ENCODE measurements around the gene ZNF785. TPM values are rescaled to one million over a fixed set of nuclear protein-coding genes. Genes with fewer than 3 reads are reported as not detected.
A peak's percentile ranks its signal among the peaks of the same experiment; 100 is the strongest.

ZNF785 gene
- total and polyA plus RNA-seq, 2 of the 13 experiments (the other 11 are each of a cell fraction or from before 2014, with no cell fraction given): 0.01 TPM; not detected in 1

DNA sequence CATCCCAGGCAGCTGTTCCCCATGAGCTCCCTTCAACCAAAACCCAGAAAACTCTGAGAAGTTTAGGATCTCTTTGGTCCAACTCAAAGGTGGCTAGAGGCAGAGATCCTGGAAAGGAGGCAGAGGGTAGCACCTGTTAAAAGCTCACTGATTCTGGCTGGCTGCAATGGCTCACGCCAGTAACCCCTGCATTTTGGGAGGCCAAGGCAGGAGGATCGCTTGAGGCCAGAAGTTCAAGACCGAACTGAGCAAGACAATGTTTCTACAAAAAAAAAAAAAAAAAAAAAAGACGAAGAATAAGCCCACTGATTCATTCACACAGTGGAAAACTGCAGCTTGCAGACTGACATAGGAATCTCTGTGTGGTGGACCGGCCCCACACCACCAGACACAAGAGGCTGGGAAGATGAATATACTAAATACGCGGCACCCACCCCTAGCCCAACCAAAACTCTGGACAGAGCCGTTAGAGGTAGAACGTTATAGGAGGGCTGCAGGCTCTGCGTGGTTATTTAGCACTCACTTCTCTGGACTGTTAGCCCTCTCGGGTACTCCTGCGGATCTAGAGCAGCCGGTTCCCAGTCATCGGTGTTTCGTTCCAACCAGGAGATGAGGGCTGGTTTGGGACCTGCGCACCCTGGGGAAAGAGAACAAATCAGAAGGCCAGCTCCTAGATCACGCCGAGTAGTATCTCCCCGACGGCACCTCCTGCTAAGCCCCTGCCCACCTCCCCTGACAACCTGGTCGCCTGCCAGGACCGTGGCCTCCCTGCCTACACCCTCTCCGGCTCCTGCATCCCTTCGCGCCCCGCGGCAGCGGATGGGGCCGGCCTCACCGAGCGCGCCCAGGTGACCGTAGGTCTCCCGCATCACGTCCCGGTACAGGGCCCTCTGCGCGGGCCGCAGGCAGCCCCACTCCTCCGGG is 23.8 kb upstream of the ZNF785 start (continued):
- peak; percentile 89 for TF ChIP-seq ZNF713 (CRISPR knock-in tag; IDR thresholded peaks at IDR 0.05)
- TF ChIP-seq REL (CRISPR knock-in tag; conservative IDR thresholded peaks at IDR 0.05): no peak
- peak; percentile 13; the same call in 1 of the 2 replicates for TF ChIP-seq ZNF256 (CRISPR knock-in tag; conservative IDR thresholded peaks at IDR 0.05)
- no peak for TF ChIP-seq ZNF253 (CRISPR knock-in tag; IDR thresholded peaks at IDR 0.05; ENCODE audit: borderline replicate concordance)
- TF ChIP-seq, protein P1, sequence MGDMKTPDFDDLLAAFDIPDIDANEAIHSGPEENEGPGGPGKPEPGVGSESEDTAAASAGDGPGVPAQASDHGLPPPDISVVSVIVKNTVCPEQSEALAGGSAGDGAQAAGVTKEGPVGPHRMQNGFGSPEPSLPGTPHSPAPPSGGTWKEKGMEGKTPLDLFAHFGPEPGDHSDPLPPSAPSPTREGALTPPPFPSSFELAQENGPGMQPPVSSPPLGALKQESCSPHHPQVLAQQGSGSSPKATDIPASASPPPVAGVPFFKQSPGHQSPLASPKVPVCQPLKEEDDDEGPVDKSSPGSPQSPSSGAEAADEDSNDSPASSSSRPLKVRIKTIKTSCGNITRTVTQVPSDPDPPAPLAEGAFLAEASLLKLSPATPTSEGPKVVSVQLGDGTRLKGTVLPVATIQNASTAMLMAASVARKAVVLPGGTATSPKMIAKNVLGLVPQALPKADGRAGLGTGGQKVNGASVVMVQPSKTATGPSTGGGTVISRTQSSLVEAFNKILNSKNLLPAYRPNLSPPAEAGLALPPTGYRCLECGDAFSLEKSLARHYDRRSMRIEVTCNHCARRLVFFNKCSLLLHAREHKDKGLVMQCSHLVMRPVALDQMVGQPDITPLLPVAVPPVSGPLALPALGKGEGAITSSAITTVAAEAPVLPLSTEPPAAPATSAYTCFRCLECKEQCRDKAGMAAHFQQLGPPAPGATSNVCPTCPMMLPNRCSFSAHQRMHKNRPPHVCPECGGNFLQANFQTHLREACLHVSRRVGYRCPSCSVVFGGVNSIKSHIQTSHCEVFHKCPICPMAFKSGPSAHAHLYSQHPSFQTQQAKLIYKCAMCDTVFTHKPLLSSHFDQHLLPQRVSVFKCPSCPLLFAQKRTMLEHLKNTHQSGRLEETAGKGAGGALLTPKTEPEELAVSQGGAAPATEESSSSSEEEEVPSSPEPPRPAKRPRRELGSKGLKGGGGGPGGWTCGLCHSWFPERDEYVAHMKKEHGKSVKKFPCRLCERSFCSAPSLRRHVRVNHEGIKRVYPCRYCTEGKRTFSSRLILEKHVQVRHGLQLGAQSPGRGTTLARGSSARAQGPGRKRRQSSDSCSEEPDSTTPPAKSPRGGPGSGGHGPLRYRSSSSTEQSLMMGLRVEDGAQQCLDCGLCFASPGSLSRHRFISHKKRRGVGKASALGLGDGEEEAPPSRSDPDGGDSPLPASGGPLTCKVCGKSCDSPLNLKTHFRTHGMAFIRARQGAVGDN (CRISPR knock-in tag; IDR thresholded peaks at IDR 0.05): no peak
- no peak for TF ChIP-seq TCF7L2 (IDR thresholded peaks at IDR 0.05; ENCODE audit: low read depth, low read length)
- TF ChIP-seq ZNF674 (CRISPR knock-in tag; IDR thresholded peaks at IDR 0.05; ENCODE audit: low read depth): peak; percentile 71; the same call in 1 of the 2 replicates
- TF ChIP-seq TBX2 (CRISPR knock-in tag; IDR thresholded peaks at IDR 0.05; ENCODE audit: borderline replicate concordance): 0 out of 2 replicates have a peak, but pooled peaks have one; percentile 4
- TF ChIP-seq ZNF780A (CRISPR knock-in tag; IDR thresholded peaks at IDR 0.05): no peak
- no peak for TF ChIP-seq ZNF616 (CRISPR knock-in tag; IDR thresholded peaks at IDR 0.05; ENCODE audit: low read depth)
- no peak for TF ChIP-seq ZSCAN20 (CRISPR knock-in tag; IDR thresholded peaks at IDR 0.05; ENCODE audit: borderline replicate concordance)
- no peak for TF ChIP-seq TEAD3 (CRISPR knock-in tag; optimal IDR thresholded peaks at IDR 0.05; ENCODE audit: borderline replicate concordance)
- peak; percentile 81; the same call in 1 of the 2 replicates for TF ChIP-seq DNMT1 (CRISPR knock-in tag; IDR thresholded peaks at IDR 0.05)
- TF ChIP-seq DR1 (CRISPR knock-in tag; IDR thresholded peaks at IDR 0.05): no peak; the same call in none of the 2 replicates
- TF ChIP-seq, protein P2, sequence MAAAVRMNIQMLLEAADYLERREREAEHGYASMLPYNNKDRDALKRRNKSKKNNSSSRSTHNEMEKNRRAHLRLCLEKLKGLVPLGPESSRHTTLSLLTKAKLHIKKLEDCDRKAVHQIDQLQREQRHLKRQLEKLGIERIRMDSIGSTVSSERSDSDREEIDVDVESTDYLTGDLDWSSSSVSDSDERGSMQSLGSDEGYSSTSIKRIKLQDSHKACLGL (CRISPR knock-in tag; IDR thresholded peaks at IDR 0.05): no peak
- TF ChIP-seq ZNF460 (CRISPR knock-in tag; IDR thresholded peaks at IDR 0.05; ENCODE audit: borderline replicate concordance): no peak
- TF ChIP-seq, protein P3, sequence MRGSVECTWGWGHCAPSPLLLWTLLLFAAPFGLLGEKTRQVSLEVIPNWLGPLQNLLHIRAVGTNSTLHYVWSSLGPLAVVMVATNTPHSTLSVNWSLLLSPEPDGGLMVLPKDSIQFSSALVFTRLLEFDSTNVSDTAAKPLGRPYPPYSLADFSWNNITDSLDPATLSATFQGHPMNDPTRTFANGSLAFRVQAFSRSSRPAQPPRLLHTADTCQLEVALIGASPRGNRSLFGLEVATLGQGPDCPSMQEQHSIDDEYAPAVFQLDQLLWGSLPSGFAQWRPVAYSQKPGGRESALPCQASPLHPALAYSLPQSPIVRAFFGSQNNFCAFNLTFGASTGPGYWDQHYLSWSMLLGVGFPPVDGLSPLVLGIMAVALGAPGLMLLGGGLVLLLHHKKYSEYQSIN (CRISPR knock-in tag; IDR thresholded peaks at IDR 0.05; ENCODE audit: borderline replicate concordance): no peak
- TF ChIP-seq KLF9 (CRISPR knock-in tag; IDR thresholded peaks at IDR 0.05; ENCODE audit: low read depth): no peak
- TF ChIP-seq, protein P4, sequence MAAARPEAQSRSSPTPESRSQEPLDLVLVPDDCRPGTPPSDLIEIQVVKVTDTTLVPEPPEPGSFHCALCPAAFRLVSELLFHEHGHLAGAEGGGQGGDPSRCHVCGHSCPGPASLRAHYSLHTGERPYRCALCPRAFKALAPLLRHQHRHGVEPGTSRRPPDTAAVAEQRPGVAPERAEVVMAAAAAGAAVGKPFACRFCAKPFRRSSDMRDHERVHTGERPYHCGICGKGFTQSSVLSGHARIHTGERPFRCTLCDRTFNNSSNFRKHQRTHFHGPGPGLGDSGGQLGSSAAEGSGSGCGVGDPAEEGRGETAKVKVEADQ (CRISPR knock-in tag; IDR thresholded peaks at IDR 0.05; ENCODE audit: borderline replicate concordance): no peak; the same call in 1 of the 2 replicates
- no peak for TF ChIP-seq GRHL1 (CRISPR knock-in tag; conservative IDR thresholded peaks at IDR 0.05)
